Activated CD4-positive, alpha-beta T cell treated with anti-CD3 and anti-CD28 coated beads, Interleukin-2, amount 50 U/mL, for 48 hours (primary cell): ENCODE data around the gene EXOC6B.
"Not testable (repeated sequence)": the region's sequence is repeated elsewhere in the genome, so short reads cannot be mapped to it uniquely, and the experiment has no call there.

Experiments used
- DNase-seq, 2 experiments: peaks; one replicate each; pipeline ENCODE4 v3.0.0-alpha.2; 2020

EXOC6B gene

DNA sequence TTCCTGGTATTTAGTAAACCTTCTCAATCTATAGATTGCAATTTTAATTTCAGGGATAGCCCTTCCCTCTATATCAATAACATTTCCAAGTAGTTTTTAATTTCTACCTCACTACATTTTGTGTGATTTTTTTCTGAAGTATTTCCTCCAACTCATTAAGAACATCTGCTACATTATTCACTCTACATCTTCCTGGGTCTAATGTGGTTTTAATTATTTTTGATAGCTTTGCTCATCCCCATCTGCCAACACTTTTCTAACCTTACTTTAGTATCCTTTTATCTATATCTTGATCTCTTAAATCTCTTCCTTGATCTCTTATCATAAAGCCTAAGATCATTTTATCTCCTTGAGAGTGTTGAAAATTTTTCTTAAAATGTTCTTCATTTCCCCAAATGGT lies 399.8 kb downstream of the EXOC6B start:
- DNase-seq: no peak

- no peak for DNase-seq
Measured at GRCh38 chr2:72423756-72424155, 402.1 kb downstream of the EXOC6B start.

- DNase-seq: not testable (repeated sequence)
Measured at GRCh38 chr2:72421771-72422379, 404.0 kb downstream of the EXOC6B start.

GRCh38 chr2:72415781-72416475 lies 409.9 kb downstream of the EXOC6B start:
- no peak for DNase-seq

- no peak for DNase-seq
Measured at GRCh38 chr2:72415241-72415661, 410.6 kb downstream of the EXOC6B start.

DNA sequence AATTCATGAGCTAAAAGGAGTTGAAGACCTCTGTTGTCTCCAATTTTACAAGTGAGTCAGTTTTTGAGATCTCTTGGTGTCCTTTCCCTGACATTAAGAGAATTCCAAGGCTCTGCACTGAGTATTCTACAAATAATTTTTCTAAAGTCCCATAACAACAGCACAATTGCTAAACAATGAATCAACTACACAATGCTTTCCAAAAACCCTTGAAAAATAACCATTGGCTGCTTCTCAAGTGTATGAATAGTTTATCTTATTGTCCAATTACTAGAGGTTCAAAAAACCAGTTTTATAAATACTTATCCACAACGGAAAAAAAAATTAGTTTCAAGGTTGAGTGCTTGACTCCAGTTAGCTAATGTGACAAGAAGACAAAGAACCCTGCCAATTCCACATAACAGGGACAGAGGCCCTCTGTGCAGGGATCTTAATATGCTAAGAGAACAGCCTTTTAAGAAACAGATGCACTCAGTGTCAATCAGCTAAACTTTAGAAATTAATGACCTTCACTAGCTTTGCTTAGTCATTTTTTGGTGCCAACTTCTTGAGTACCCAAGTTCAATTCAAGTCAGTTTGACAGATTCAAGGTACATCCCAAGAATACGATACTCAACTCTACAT lies 411.6 kb downstream of the EXOC6B start:
- no peak for DNase-seq

DNA sequence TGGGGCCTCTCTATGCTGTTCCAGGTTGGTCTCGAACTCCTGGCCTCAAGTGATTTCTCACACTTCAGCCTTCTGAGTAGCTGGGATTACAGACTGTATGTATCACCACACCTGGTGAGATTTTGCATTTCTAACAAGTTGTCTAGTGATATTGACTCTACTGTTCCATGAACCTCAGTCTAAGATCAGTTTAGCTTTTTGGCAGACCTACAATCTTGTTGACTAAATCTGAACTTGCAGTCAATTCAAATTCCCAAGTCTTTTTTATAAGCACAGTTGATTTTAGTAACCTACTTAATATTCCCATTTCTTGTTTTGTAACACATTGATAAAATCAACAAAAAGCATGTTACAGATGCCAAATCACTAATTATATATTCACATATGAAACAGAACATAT lies 412.1 kb downstream of the EXOC6B start:
- DNase-seq: no peak

DNA sequence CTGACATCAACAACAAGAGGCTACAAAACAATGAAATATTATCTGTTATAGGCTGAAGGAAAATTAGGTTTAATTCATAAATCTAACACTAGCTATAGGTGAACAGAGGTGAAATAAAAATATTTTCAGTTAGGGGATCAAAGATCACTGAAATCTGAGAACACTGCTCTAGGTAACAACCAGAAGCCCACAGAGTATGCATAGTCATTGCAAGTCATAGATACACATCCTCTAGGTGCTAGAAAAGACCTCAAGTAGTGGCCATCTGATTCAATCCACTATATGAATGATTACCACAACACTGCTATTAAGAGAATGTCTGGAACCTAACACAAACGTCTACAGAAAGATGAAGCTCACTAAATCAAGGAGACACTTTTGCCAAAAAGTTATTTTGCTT lies 413.6 kb downstream of the EXOC6B start:
- DNase-seq: no peak

GRCh38 chr2:72399879-72400278 lies 426.0 kb downstream of the EXOC6B start:
- no peak for DNase-seq

- no peak for DNase-seq
Measured at GRCh38 chr2:72395096-72395495, 430.7 kb downstream of the EXOC6B start.

GRCh38 chr2:72394541-72395070 lies 431.2 kb downstream of the EXOC6B start:
- no peak for DNase-seq

DNA sequence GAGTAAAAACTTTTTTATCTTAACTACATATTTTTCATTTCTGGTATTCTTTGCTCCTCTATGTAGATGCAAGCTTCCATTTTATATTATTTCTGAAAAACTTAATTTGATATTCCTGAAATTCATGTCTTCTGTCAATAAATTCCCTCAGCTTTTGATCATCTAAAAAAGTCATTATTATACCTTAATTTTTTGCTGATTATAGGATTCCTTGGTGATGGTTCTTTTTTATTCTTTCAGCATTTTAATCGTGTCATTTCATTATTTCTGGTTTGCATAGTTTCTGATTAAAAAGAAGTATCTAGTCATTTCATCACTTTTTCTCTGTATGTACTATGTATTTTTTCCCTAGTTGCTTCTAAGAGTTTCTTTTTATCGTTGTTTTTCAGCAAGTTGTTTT lies 436.4 kb downstream of the EXOC6B start:
- DNase-seq: no peak

- no peak for DNase-seq
Measured at GRCh38 chr2:72388263-72388662, 437.6 kb downstream of the EXOC6B start.

GRCh38 chr2:72386288-72386687 lies 439.5 kb downstream of the EXOC6B start:
- no peak for DNase-seq

GRCh38 chr2:72378753-72379348 lies 447.0 kb downstream of the EXOC6B start:
- no peak for DNase-seq

- DNase-seq: no peak
Measured at GRCh38 chr2:72367530-72368225, 458.2 kb downstream of the EXOC6B start.

DNA sequence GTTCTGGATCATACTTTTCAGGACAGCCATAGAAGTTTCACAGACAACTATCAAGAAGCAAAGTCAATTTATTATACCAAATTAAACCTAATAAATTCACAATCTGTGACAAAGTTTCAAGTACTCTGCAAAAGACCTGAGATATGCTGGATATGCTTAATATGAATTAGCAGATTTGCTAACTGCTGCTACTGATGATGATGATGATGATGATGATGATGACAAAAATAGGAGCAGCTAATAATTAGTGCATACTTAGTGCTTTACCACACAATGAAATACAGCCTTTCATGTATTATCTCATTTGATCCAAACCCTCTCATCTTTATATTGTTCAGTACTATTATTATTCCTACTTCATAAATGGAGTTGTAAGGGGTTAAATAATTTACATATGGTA lies 462.4 kb downstream of the EXOC6B start:
- no peak for DNase-seq

DNA sequence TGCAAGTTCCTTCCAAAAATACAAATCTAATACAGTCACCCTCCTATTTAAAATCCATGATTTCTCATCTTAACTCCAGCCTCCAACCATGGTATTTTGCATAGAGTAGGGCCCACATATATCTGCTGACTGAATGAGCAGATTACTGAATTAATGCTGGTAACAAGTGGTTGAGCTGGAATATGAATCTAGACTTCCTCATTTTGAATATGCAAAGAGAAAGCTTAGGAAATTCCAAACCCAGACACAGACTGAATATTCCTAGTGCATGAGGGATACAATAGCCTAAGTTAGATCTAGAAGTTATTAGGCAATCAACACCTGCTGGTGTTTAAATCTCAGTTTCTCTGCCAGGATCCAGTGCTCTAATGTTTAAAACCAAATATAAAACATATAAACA lies 463.1 kb downstream of the EXOC6B start:
- DNase-seq: no peak

DNA sequence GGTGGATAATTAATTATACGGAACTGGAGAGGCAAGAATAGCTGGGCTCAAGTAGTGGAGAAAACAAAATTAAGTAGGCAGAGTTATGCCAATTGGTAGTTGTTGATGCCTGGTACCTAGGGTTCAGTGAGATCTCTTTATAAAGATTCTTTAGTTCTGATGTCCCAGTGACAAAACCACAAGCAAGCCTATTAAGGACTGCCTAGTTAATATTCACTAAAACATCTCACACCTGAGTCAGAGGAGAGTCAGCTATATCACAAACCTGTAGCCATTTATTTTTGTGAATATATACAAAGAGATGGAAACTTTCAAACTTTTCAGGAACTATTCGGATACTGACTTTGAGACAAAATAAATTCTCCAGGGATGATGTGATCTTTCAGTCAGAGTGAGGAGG lies 464.3 kb downstream of the EXOC6B start:
- no peak for DNase-seq

DNA sequence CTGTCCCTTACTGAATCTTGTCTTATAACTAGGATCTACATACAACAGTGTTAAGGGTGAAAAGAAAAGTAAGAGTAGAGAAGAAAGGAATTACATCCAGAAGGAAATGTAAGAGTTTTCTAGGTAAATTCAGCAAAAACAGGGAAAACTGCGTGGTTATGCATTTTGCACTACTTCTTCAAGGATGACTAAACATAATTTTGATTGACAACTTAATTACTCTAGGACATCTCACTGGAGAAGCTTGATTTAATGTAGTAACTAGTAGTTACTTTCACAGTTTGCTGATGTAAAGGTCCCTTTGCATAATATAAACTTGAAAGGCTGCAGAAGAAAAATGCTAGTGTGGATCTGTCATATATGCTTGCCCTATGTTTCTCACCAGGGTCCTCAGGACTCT lies 464.8 kb downstream of the EXOC6B start:
- no peak for DNase-seq

DNA sequence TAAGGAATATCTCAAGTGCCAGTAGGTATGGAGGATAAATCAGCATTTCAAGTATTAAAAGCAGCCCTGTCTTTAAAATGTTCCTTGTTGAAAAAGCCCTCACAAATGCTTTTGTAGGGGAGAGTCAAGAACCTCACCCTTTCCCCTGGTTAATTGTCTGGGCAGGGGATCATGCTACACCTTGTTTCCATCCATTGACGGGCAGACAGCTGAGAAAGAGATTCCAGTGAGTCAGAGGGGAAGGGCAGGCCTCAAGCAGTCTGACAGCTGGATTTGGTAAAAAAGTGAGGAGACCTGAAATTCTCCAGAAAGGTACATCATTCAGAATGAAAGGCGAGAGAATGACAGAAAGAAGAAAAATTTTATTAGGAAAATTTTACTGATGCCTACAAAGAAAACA lies 475.0 kb downstream of the EXOC6B start:
- DNase-seq: no peak

DNA sequence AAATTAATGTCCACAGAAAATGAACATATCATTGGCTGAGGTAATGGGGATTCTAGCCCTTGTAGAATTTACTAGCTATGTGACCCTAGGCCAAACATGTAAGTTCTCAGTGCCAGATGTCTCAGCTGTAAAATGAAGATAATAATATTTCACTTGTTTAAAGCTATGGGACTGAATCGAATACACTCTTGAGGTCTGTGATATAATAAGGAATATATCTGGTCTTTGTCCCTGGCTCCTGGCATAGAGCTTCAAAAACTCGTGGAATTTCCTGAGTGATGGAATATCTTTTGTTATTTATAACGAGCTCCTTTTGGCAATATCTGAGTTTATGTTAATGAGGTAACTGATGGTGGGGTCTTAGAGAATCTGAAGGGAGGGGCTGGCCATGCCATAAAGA lies 476.8 kb downstream of the EXOC6B start:
- DNase-seq: no peak

- no peak for DNase-seq
Measured at GRCh38 chr2:72347081-72347480, 478.8 kb downstream of the EXOC6B start.
